H1 (cell line): ENCODE measurements around the gene TNFRSF8. TPM values are rescaled to one million over a fixed set of nuclear protein-coding genes. Genes with fewer than 3 reads are reported as not detected.

Experiments
- CTCF ChIA-PET: fragments of 300-600 bp; sonication (Branson Sonifier 250); formaldehyde crosslinking; loops from one replicate; lab custom pipeline; 2021; ENCODE audit not compliant: partially characterized antibody; lab: Charles Lee
- POLR2A ChIA-PET: fragments of 300-600 bp; sonication (Branson Sonifier 250); formaldehyde crosslinking; loops from one replicate; lab custom pipeline; 2021; ENCODE audit warnings: inconsistent platforms; ENCODE audit not compliant: partially characterized antibody; lab: Charles Lee
- DNase-seq, 2 experiments: peaks; one replicate each; pipeline versions ENCODE4 v3.0.0 to v3.0.0-alpha.2; 2010 to 2022; ENCODE audit warnings: low spot score in 2 of 2, low read depth in 1 of 2, mixed read lengths in 1 of 2
- FAIRE-seq: peaks from 2 replicates; lab custom pipeline; 2011; peaks lifted over from hg19 to GRCh38; lab: Jason Lieb, UNC
- H2AFZ ChIP-seq: 2 replicates; pipeline ENCODE4 v1.8.1; 2012; ENCODE audit warnings: low read length, inconsistent platforms
- H2AK5ac ChIP-seq: 2 replicates; pipeline ENCODE4 v1.6.1; 2013; ENCODE audit warnings: low read depth, low read length
- H2BK120ac ChIP-seq: replicated peaks from 2 replicates; pipeline ENCODE3; 2013; ENCODE audit warnings: low read depth, low read length, inconsistent platforms
- H2BK12ac ChIP-seq: 2 replicates; pipeline ENCODE4 v1.6.1; 2013; ENCODE audit warnings: low read depth, low read length
- H2BK15ac ChIP-seq: 2 replicates; pipeline ENCODE4 v1.6.1; 2013; ENCODE audit warnings: low read length
- H2BK20ac ChIP-seq: 2 replicates; pipeline ENCODE4 v1.6.1; 2013; ENCODE audit warnings: low read length
- H2BK5ac ChIP-seq: 2 replicates; pipeline ENCODE4 v1.6.1; 2013; ENCODE audit warnings: low read depth, low read length
- H3K14ac ChIP-seq: 2 replicates; pipeline ENCODE4 v1.6.1; 2013; ENCODE audit warnings: inconsistent platforms; ENCODE audit not compliant: insufficient read length
- H3K18ac ChIP-seq: 2 replicates; pipeline ENCODE4 v1.6.1; 2013; ENCODE audit warnings: low read length; ENCODE audit errors: extremely low read depth
- H3K23ac ChIP-seq: 2 replicates; pipeline ENCODE4 v1.6.1; 2013; ENCODE audit warnings: inconsistent platforms; ENCODE audit not compliant: insufficient read length
- H3K23me2 ChIP-seq: 2 replicates; pipeline ENCODE4 v1.6.1; 2013; ENCODE audit warnings: low read depth, low read length
- H3K27ac ChIP-seq: 2 replicates; pipeline ENCODE4 v1.6.1; 2011; ENCODE audit warnings: low read depth, low read length, inconsistent platforms
- H3K27me3 ChIP-seq, 4 experiments: replicated peaks in 1 of 4; 1 replicate in 1 of 4; 2 replicates in 3 of 4; pipeline versions ENCODE4 v1.6.1 to v1.8.1; 2011 to 2013; ENCODE audit warnings: low read length in 3 of 4, mild to moderate bottlenecking in 3 of 4, inconsistent platforms in 2 of 4, mixed read lengths in 2 of 4, moderate library complexity in 1 of 4; ENCODE audit not compliant: control insufficient read depth in 3 of 4, insufficient read depth in 3 of 4; ENCODE audit errors: extremely low read depth in 1 of 4
- H3K36me3 ChIP-seq, 4 experiments: 2 replicates each; pipeline versions ENCODE4 v1.6.1 to v1.8.1; 2011 to 2013; ENCODE audit warnings: mild to moderate bottlenecking in 4 of 4, low read length in 3 of 4, moderate library complexity in 2 of 4, control low read depth in 1 of 4, inconsistent platforms in 1 of 4; ENCODE audit not compliant: insufficient read depth in 4 of 4, control insufficient read depth in 2 of 4
- H3K4ac ChIP-seq: replicated peaks from 2 replicates; pipeline ENCODE3; 2013; ENCODE audit warnings: low read length, low read depth, mixed read lengths, inconsistent platforms; ENCODE audit not compliant: insufficient read length
- H3K4me1 ChIP-seq, 4 experiments: replicated peaks in 1 of 4; 1 replicate in 1 of 4; 2 replicates in 3 of 4; pipeline versions ENCODE4 v1.6.1 to v1.8.1; 2011 to 2013; ENCODE audit warnings: low read length in 3 of 4, inconsistent platforms in 2 of 4, mixed read lengths in 1 of 4; ENCODE audit not compliant: insufficient read depth in 4 of 4, control insufficient read depth in 3 of 4
- H3K4me2 ChIP-seq, 2 experiments: 2 replicates each; pipeline versions ENCODE4 v1.6.1 to v1.8.1; 2011 to 2013; ENCODE audit warnings: low read depth in 2 of 2, low read length in 2 of 2, control low read depth in 1 of 2, inconsistent platforms in 1 of 2, mild to moderate bottlenecking in 1 of 2; ENCODE audit not compliant: insufficient read depth in 1 of 2
- H3K4me3 ChIP-seq, 4 experiments: fragments of 200-600, 300-600 bp in 1 of 4; sonication (generic), shearing (Covaris generic), sonication (Bioruptor Twin) in 1 of 4; 2 replicates each; pipeline versions ENCODE4 v1.5.1 to v1.8.1; 2011 to 2016; ENCODE audit warnings: low read length in 4 of 4, low read depth in 3 of 4, control low read depth in 2 of 4, inconsistent platforms in 2 of 4, mild to moderate bottlenecking in 2 of 4, mixed read lengths in 1 of 4, moderate library complexity in 1 of 4; ENCODE audit not compliant: insufficient read depth in 2 of 4; ENCODE audit errors: extremely low read depth in 1 of 4
- H3K56ac ChIP-seq: replicated peaks from 2 replicates; pipeline ENCODE3; 2013; ENCODE audit warnings: low read depth, mild to moderate bottlenecking, mixed read lengths, low read length, inconsistent platforms; ENCODE audit not compliant: insufficient read length
- H3K79me1 ChIP-seq: 2 replicates; pipeline ENCODE4 v1.6.1; 2013; ENCODE audit warnings: low read depth, low read length, control low read depth
- H3K79me2 ChIP-seq, 2 experiments: 2 replicates each; pipeline versions ENCODE4 v1.6.1 to v1.8.1; 2012 to 2013; ENCODE audit warnings: low read length in 2 of 2, mild to moderate bottlenecking in 2 of 2, inconsistent platforms in 1 of 2; ENCODE audit not compliant: insufficient read depth in 2 of 2, control insufficient read depth in 1 of 2
- H3K9ac ChIP-seq, 4 experiments: replicated peaks in 1 of 4; 1 replicate in 1 of 4; 2 replicates in 3 of 4; pipeline versions ENCODE4 v1.6.1 to v1.8.1; 2011 to 2013; ENCODE audit warnings: low read depth in 3 of 4, low read length in 3 of 4, control low read depth in 2 of 4, mild to moderate bottlenecking in 2 of 4, moderate library complexity in 2 of 4, inconsistent platforms in 1 of 4; ENCODE audit errors: extremely low read depth in 1 of 4
- H3K9me3 ChIP-seq, 2 experiments: 2 replicates each; pipeline versions ENCODE4 v1.6.1 to v1.8.1; 2012 to 2013; ENCODE audit warnings: mild to moderate bottlenecking in 2 of 2, moderate library complexity in 2 of 2, control low read depth in 1 of 2, inconsistent platforms in 1 of 2, low read depth in 1 of 2, low read length in 1 of 2, mixed read lengths in 1 of 2; ENCODE audit not compliant: insufficient read depth in 2 of 2
- H4K20me1 ChIP-seq, 2 experiments: replicated peaks in 1 of 2; 2 replicates each; pipeline versions ENCODE3 to v1.8.1; 2011 to 2013; ENCODE audit warnings: inconsistent platforms in 2 of 2, low read length in 2 of 2, mild to moderate bottlenecking in 1 of 2; ENCODE audit not compliant: insufficient read depth in 2 of 2, control insufficient read depth in 1 of 2
- H4K5ac ChIP-seq: 2 replicates; pipeline ENCODE4 v1.6.1; 2013; ENCODE audit warnings: low read length, low read depth, mixed read lengths, inconsistent platforms; ENCODE audit not compliant: insufficient read length
- H4K8ac ChIP-seq: 2 replicates; pipeline ENCODE4 v1.8.0; 2013; ENCODE audit warnings: mild to moderate bottlenecking, moderate library complexity, low read length, inconsistent platforms; ENCODE audit not compliant: insufficient read depth; ENCODE audit errors: extremely low read depth
- H4K91ac ChIP-seq: replicated peaks from 2 replicates; pipeline ENCODE3; 2013; ENCODE audit warnings: low read length, mixed read lengths, inconsistent platforms; ENCODE audit not compliant: insufficient read length
- CTCF ChIP-seq, 3 experiments: IDR thresholded peaks; 1 replicate in 2 of 3; 2 replicates in 1 of 3; pipeline versions ENCODE4 v1.5.1 to v1.6.1; 2011; ENCODE audit warnings: low read length in 3 of 3, mild to moderate bottlenecking in 3 of 3, inconsistent platforms in 2 of 3, low read depth in 1 of 3, moderate library complexity in 1 of 3; ENCODE audit not compliant: insufficient read depth in 1 of 3; ENCODE audit errors: control extremely low read depth in 1 of 3
- RAD21 ChIP-seq, 2 experiments: IDR thresholded peaks in 1 of 2; conservative IDR thresholded peaks in 1 of 2; 2 replicates each; pipeline ENCODE4 v1.6.1; 2011; ENCODE audit warnings: low read depth in 2 of 2, low read length in 2 of 2, improper control_type of control experiment in 1 of 2, inconsistent platforms in 1 of 2, mild to moderate bottlenecking in 1 of 2, moderate library complexity in 1 of 2
- SUZ12 ChIP-seq: fragments of 200-600 bp; sonication (generic); IDR thresholded peaks from 2 replicates; pipeline ENCODE4 v1.6.1; 2012; ENCODE audit warnings: mild to moderate bottlenecking, inconsistent platforms, low read length, moderate library complexity, mixed read lengths
- WGBS, 2 experiments: shearing (Covaris generic) in 1 of 2; methylation state at CpG; one replicate each; pipeline versions ENCODE4 v1.1.6 to v1.1.7; 2013 to 2015; ENCODE audit warnings: low lambda C conversion rate in 2 of 2, mixed read lengths in 2 of 2, inconsistent platforms in 1 of 2, low coverage in 1 of 2, missing lambda C conversion rate in 1 of 2; ENCODE audit not compliant: insufficient replicate concordance in 2 of 2, insufficient coverage in 1 of 2, insufficient read length in 1 of 2; ENCODE audit errors: extremely low coverage in 1 of 2, missing lambda C conversion rate in 1 of 2; 5-methylcytosine and 5-hydroxymethylcytosine counted together
- polyA plus RNA-seq, 7 experiments: library from polyadenylated mRNA; depleted of rRNA in 3 of 7; stranded (reverse) in 5 of 7; unstranded in 2 of 7; fragments of >200 nt in 5 of 7; fragments of 200-250 nt in 2 of 7; gene quantifications; 1 replicate in 5 of 7; 2 replicates in 1 of 7; 4 replicates in 1 of 7; pipeline versions ENCODE4 v1.2.1 to v1.2.3, GENCODE V29; 2011 to 2013; ENCODE audit warnings: missing spikeins in 2 of 7, mixed read lengths in 2 of 7
- total RNA-seq: library from RNA; stranded (reverse); fragmentation: NEBNext Ultra II Directional; extraction: Animal tissue kit (Norgen Biotek cat#: 25700); gene quantifications from 2 replicates; pipeline ENCODE4 v1.2.1, GENCODE V29; 2021

The TNFRSF8 gene
- total and polyA plus RNA-seq, 2 of the 8 experiments (the other 6 are each of a cell fraction or from before 2014, with no cell fraction given), result 23.2 to 32.7 TPM

- H3K9ac ChIP-seq, result no peak overlapping the region
- 92% methylated on average over 19 of the region's 20 CpGs; no CpG with 5 or more reads in 1 of the 2 experiments for WGBS, 2 experiments
- H3K4me1 ChIP-seq, result no peaks in the 10 kb centered on the region; a peak in 1 of 7 replicates
- no peak overlapping the region for H3K27ac ChIP-seq
- H3K9me3 ChIP-seq, result no peaks in the 10 kb centered on the region
- H3K27me3 ChIP-seq, result no peaks in the 10 kb centered on the region
- H2BK15ac ChIP-seq, result no peak overlapping the region
- H2AK5ac ChIP-seq, result no peak overlapping the region
- no peak overlapping the region for H2BK12ac ChIP-seq
- no peak overlapping the region for H3K4ac ChIP-seq
- H2AFZ ChIP-seq, result no peak overlapping the region
- H4K8ac ChIP-seq, result peak overlapping the region; percentile 80; the same call in 1 of the 2 replicates
- H4K91ac ChIP-seq, result no peak overlapping the region
- H3K36me3 ChIP-seq, result peaks cover 6 to 30% (median 23%) of the 10 kb centered on the region in 4 experiments; a peak in 6 of 8 replicates
- H3K56ac ChIP-seq, result no peak overlapping the region
- H3K18ac ChIP-seq, result no peak overlapping the region
- CTCF ChIA-PET, result interaction anchor here (0.7 to 3.1 kb wide), 21 partner anchors 8 to 144 kb away, joined by 3 to 23 read pairs (median 5); partner anchors contain the start of gene MIIP
- TF ChIP-seq RAD21 (IDR thresholded peaks at IDR 0.05 in 1 of 2, conservative IDR thresholded peaks at IDR 0.05 in 1 of 2; ENCODE audit: low read depth in 2 of 2, low read length in 2 of 2) (peak; percentile 67 to 73), CTCF (IDR thresholded peaks at IDR 0.05; ENCODE audit: control extremely low read depth in 1 of 3, insufficient read depth in 1 of 3, low read depth in 1 of 3, low read length in 3 of 3) (peak; percentile 68 to 73 (median 69)), SUZ12 (no peak)
- H3K23me2 ChIP-seq, result no peaks in the 10 kb centered on the region
- H3K79me1 ChIP-seq, result no peaks in the 10 kb centered on the region
- no peaks in the 10 kb centered on the region for H3K79me2 ChIP-seq
- no peak overlapping the region for H3K14ac ChIP-seq
- no peak overlapping the region for H3K23ac ChIP-seq
- POLR2A ChIA-PET, result interaction anchor here (0.9 to 8.5 kb wide), 8 partner anchors 12 to 122 kb away, joined by 3 to 66 read pairs (median 4); partner anchors contain the start of genes MIIP and TNFRSF8
- no peak overlapping the region for H2BK5ac ChIP-seq
- no peak overlapping the region for H4K5ac ChIP-seq
- H2BK120ac ChIP-seq, result no peak overlapping the region
- DNase-seq (peak in 1 of 2 experiments; percentile 73), FAIRE-seq (no peak)
- no peak overlapping the region for H3K4me2 ChIP-seq
- H4K20me1 ChIP-seq, result peaks cover 3 to 9% of the 10 kb centered on the region in 2 experiments
- H3K4me3 ChIP-seq, result no peak overlapping the region
- no peak overlapping the region for H2BK20ac ChIP-seq
Observed at GRCh38 chr1:12031039-12031980, 31.8 kb upstream of the TNFRSF8 start.
